Kidney epithelial cell (primary cell): ENCODE measurements around the gene LRRC8B. TPM values are rescaled to one million over a fixed set of nuclear protein-coding genes. Genes with fewer than 3 reads are reported as not detected.

Source experiments
- DNase-seq: peaks from one replicate; pipeline ENCODE4 v3.0.0-alpha.2; 2010; ENCODE audit warnings: low read depth
- H3K27me3 ChIP-seq: 2 replicates; pipeline ENCODE4 v1.6.0; 2011; ENCODE audit warnings: low read length; ENCODE audit not compliant: control insufficient read depth, insufficient read depth
- H3K36me3 ChIP-seq: 2 replicates; pipeline ENCODE4 v1.5.1; 2011; ENCODE audit warnings: low read length; ENCODE audit not compliant: control insufficient read depth, insufficient read depth
- H3K4me3 ChIP-seq: 2 replicates; pipeline ENCODE4 v1.5.1; 2011; ENCODE audit warnings: low read depth, mild to moderate bottlenecking, control low read depth, low read length
- CTCF ChIP-seq: IDR thresholded peaks from 2 replicates; pipeline ENCODE4 v1.5.1; 2011; ENCODE audit warnings: mild to moderate bottlenecking, moderate library complexity, low read length, control low read depth, inconsistent platforms; ENCODE audit not compliant: insufficient read depth, poor library complexity, severe bottlenecking
- total RNA-seq: library from RNA; depleted of rRNA; stranded (reverse); fragments of >200 nt; gene quantifications from 2 replicates; pipeline ENCODE4 v1.2.3, GENCODE V29; 2015

Gene LRRC8B
- total RNA-seq, 1 donor from 2014 or later = 8.9 TPM

GRCh38 chr1:89555550-89555949 lies 30.9 kb downstream of the LRRC8B start:
- Histone ChIP-seq H3K36me3 (no peaks in the 10 kb centered on the region), H3K27me3 (no peaks in the 10 kb centered on the region), H3K4me3 (no peak overlapping the region)
- no peak for TF ChIP-seq CTCF
- DNase-seq = no peak

GRCh38 chr1:89556726-89557444 lies 32.3 kb downstream of the LRRC8B start:
- no peaks in the 10 kb centered on the region for H3K36me3 ChIP-seq
- no peaks in the 10 kb centered on the region for H3K27me3 ChIP-seq
- TF ChIP-seq CTCF = no peak
- no peak for DNase-seq
- no peak overlapping the region for H3K4me3 ChIP-seq

- no peak overlapping the region for H3K4me3 ChIP-seq
- H3K27me3 ChIP-seq = no peaks in the 10 kb centered on the region
- H3K36me3 ChIP-seq = no peaks in the 10 kb centered on the region
- TF ChIP-seq CTCF = no peak
- no peak for DNase-seq
These were observed 32.8 kb downstream of the LRRC8B start for GRCh38 chr1:89557445-89557825.

- TF ChIP-seq CTCF = no peak
- Histone ChIP-seq H3K4me3 (no peak overlapping the region), H3K36me3 (no peaks in the 10 kb centered on the region), H3K27me3 (no peaks in the 10 kb centered on the region)
- no peak for DNase-seq
These were observed 33.3 kb downstream of the LRRC8B start for GRCh38 chr1:89557956-89558355.

- no peak for DNase-seq
- no peaks in the 10 kb centered on the region for H3K36me3 ChIP-seq
- H3K4me3 ChIP-seq = no peak overlapping the region
- H3K27me3 ChIP-seq = no peaks in the 10 kb centered on the region
- no peak for TF ChIP-seq CTCF
These were observed 39.5 kb downstream of the LRRC8B start for GRCh38 chr1:89563957-89564604.
